OCI-LY1 (cell line): Measurements from ENCODE around the gene DIPK1C.

Experiments
- CTCF ChIP-seq: fragments of 200-600 bp; sonication (generic), shearing (Covaris generic); IDR thresholded peaks from 2 replicates; pipeline ENCODE4 v1.5.1; 2017; ENCODE audit warnings: mild to moderate bottlenecking, antibody characterized with exemption, low read length, moderate library complexity, mixed read lengths
- EZH2 ChIP-seq: fragments of 200-600 bp; sonication (generic), shearing (Covaris generic); IDR thresholded peaks from 2 replicates; pipeline ENCODE4 v1.8.0; 2017; ENCODE audit warnings: borderline replicate concordance, mixed run types, mild to moderate bottlenecking, antibody characterized with exemption, low read length, moderate library complexity, mixed read lengths

- TF ChIP-seq CTCF (no peak), EZH2 (no peak)
These were observed 43.3 kb upstream of the DIPK1C start for GRCh38 chr18:74500372-74500771.
